GOT3 (cell line): Measurements from ENCODE around the gene NEDD8.
A peak's percentile ranks its signal among the peaks of the same experiment; 100 is the strongest.
"Not testable (repeated sequence)": the region's sequence is repeated elsewhere in the genome, so short reads cannot be mapped to it uniquely, and the experiment has no call there.

Experiments used
- DNase-seq: peaks from one replicate; lab custom pipeline; 2025; ENCODE audit warnings: mixed read lengths; lab: John Stamatoyannopoulos, UW

Gene NEDD8

GRCh38 chr14:24222987-24223386 lies 9.2 kb downstream of the NEDD8 start:
- not testable (repeated sequence) for DNase-seq

- DNase-seq, result no peak
These were observed 12.6 kb downstream of the NEDD8 start for GRCh38 chr14:24219521-24219920.

- DNase-seq, result no peak
These were observed 13.1 kb downstream of the NEDD8 start for GRCh38 chr14:24219080-24219479.

GRCh38 chr14:24216876-24217275 lies 15.3 kb downstream of the NEDD8 start:
- DNase-seq, result not testable (repeated sequence)

GRCh38 chr14:24216345-24216699 lies 15.8 kb downstream of the NEDD8 start:
- no peak for DNase-seq

- peak; percentile 8 for DNase-seq
These were observed 16.4 kb downstream of the NEDD8 start, which contains the start of gene MDP1 for GRCh38 chr14:24215495-24216344. MDP1 (minus strand) TSS chr14:24216066; CDS start chr14:24215955, 111 bp downstream.

- DNase-seq, result no peak
These were observed 18.1 kb downstream of the NEDD8 start for GRCh38 chr14:24213866-24214662.

GRCh38 chr14:24212924-24213865 lies 19.0 kb downstream of the NEDD8 start, which contains the start of gene CHMP4A:
CHMP4A (minus strand) TSS chr14:24213488; CDS start chr14:24213439, 49 bp downstream.
- peak; percentile 71 for DNase-seq

GRCh38 chr14:24211311-24211710 lies 20.9 kb downstream of the NEDD8 start:
- no peak for DNase-seq

- DNase-seq, result no peak
These were observed 24.5 kb downstream of the NEDD8 start for GRCh38 chr14:24207625-24208024.

- no peak for DNase-seq
These were observed 25.0 kb downstream of the NEDD8 start for GRCh38 chr14:24207104-24207551.

- no peak for DNase-seq
These were observed 25.7 kb downstream of the NEDD8 start for GRCh38 chr14:24206260-24207103.

GRCh38 chr14:24204163-24205146 lies 27.7 kb downstream of the NEDD8 start:
- no peak for DNase-seq

- not testable (repeated sequence) for DNase-seq
These were observed 28.8 kb downstream of the NEDD8 start for GRCh38 chr14:24203249-24203886.

GRCh38 chr14:24202538-24202937 lies 29.6 kb downstream of the NEDD8 start:
- not testable (repeated sequence) for DNase-seq

GRCh38 chr14:24198814-24199524 lies 33.2 kb downstream of the NEDD8 start:
- DNase-seq, result no peak

- no peak for DNase-seq
These were observed 35.1 kb downstream of the NEDD8 start for GRCh38 chr14:24197056-24197450.
